Measurements from ENCODE around the gene ERP44.

DNA sequence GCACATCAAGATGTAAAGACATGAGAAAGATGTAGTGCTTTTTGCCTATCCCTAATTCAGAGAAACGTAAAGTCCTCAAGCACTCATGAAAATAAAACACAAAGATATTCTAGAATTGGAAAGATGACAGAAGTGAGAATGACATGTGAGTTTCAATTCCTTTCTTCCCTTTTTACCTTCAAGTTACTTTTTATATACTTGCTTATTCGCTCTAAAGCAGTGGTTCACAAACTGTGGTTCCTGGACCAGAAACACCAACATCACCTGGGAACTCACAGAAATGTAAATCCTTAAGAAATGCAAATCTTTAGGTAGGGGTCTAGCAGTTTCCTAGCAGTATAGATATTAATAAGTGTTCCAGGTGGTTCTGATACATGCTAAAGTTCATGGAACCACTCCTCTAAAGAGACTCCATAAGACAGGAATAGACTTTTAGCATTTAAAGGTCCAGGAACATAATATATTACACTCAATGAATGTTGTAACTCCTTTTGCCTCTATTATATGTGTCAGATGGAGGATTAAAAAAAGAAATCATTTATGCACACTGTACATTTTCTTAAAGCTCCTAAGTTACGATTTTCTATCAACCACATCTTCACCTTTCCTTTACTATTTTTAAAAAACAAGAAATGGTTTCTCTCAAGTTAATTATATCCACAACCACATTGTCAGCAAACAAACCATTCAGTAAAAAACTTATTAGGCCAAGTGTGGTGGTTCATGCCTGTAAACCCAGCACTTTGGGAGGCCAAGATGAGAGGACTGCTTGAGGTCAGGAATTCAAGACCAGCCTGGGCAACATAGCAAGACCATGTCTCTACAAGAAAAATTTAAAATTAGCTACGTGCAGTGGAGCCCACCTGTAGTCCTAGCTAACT lies 39.9 kb downstream of the ERP44 start:
- TF ChIP-seq POLR2A (IDR thresholded peaks at IDR 0.05) (no peak), CTCF (IDR thresholded peaks at IDR 0.05) (no peak)

All from lower leg skin (tissue), 3 donors.